Heart right ventricle (tissue), 16 donors: ENCODE data around the gene ARPP21. TPM values are rescaled to one million over a fixed set of nuclear protein-coding genes. Genes with fewer than 3 reads are reported as not detected.

ENCODE experiments used
- ATAC-seq, 8 donors: fragments of 200-7000 bp; cut with Tn5 transposase; one replicate each; pipeline ENCODE4 v1.9.1; 2020; ENCODE audit warnings: mild to moderate bottlenecking in 8 of 8, moderate library complexity in 8 of 8, moderate number of reproducible peaks in 1 of 8
- DNase-seq, 2 donors: peaks; one replicate each; pipeline ENCODE4 v3.0.0-alpha.2; 2020
- H3K27ac ChIP-seq, 10 donors: fragments of 200-600 bp; sonication (generic) in 2 of 10; one replicate each; pipeline versions ENCODE4 v1.5.0 to v1.8.0; 2020 to 2022; ENCODE audit warnings: mild to moderate bottlenecking in 3 of 10
- H3K27me3 ChIP-seq, 7 donors: fragments of 200-600 bp; one replicate each; pipeline ENCODE4 v1.8.0; 2021 to 2022; ENCODE audit warnings: mild to moderate bottlenecking in 2 of 7
- H3K36me3 ChIP-seq, 9 donors: fragments of 200-600 bp; sonication (generic) in 1 of 9; one replicate each; pipeline versions ENCODE4 v1.5.0 to v1.8.0; 2020 to 2022; ENCODE audit warnings: mild to moderate bottlenecking in 2 of 9
- H3K4me1 ChIP-seq, 9 donors: fragments of 200-600 bp; sonication (generic) in 1 of 9; one replicate each; pipeline versions ENCODE4 v1.5.0 to v1.8.0; 2020 to 2022; ENCODE audit warnings: mild to moderate bottlenecking in 4 of 9
- H3K4me3 ChIP-seq, 10 donors: fragments of 200-600 bp; sonication (generic) in 2 of 10; one replicate each; pipeline versions ENCODE4 v1.5.0 to v1.8.0; 2020 to 2022; ENCODE audit warnings: mild to moderate bottlenecking in 7 of 10, moderate library complexity in 2 of 10
- H3K9me3 ChIP-seq, 11 donors: fragments of 200-600 bp in 10 of 11; sonication (generic) in 2 of 11; one replicate each; pipeline versions ENCODE4 v1.5.0 to v1.8.0; 2013 to 2022; ENCODE audit warnings: mild to moderate bottlenecking in 2 of 11, control low read depth in 1 of 11, moderate library complexity in 1 of 11
- CTCF ChIP-seq, 9 donors: fragments of 200-600 bp; sonication (generic) in 2 of 9; IDR thresholded peaks; one replicate each; pipeline versions ENCODE4 v1.5.0 to v1.8.0; 2021 to 2022; ENCODE audit warnings: antibody characterized with exemption in 9 of 9, mild to moderate bottlenecking in 5 of 9, moderate library complexity in 1 of 9
- WGBS, 2 donors: extraction: QIAGEN DNeasy Blood & Tissue Kit; methylation state at CpG; one replicate each; pipeline ENCODE4 v1.1.7; 2013; ENCODE audit warnings: inconsistent platforms in 1 of 2; 5-methylcytosine and 5-hydroxymethylcytosine counted together
- intact Hi-C, 10 donors: fragments of 100-400 bp; cut with DNase I; formaldehyde crosslinking; loops; one replicate each; pipeline versions ENCODE4 v1.11.1 to v1.14.2; 2022
- polyA plus RNA-seq, 2 donors: library from polyadenylated mRNA; stranded (reverse); fragments of 200-250 nt; gene quantifications; one replicate each; pipeline ENCODE4 v1.2.3, GENCODE V29; 2013
- total RNA-seq, 10 donors: library from RNA; stranded (reverse); fragmentation: NEBNext Ultra II Directional in 3 of 10; extraction: Animal tissue kit (Norgen Biotek cat#: 25700) in 3 of 10; gene quantifications; one replicate each; pipeline versions ENCODE4 v1.2.1 to v1.2.4, GENCODE V29; 2021 to 2023
- donor health status: Arrhythmogenic right ventricular cardiomyopathy.
- donor health status: ischemic (EF 13 %, LVEDD 7.1; RV severe dilation, severe dysfunction).
- donor health status: healthy with polysubstance abuse.
- donor health status: DM: no; HTN: yes; CAD: no.
- donor health status: DM: no; HTN: no; CAD: no.
- donor health status: ischemic (EF 25% LVEDD 6.9; RV normal size, moderate dysfunction).
- donor health status: ischemic (EF 25% LVEDD 5.7; RV mildly dilated, moderate dysfunction).
- donor health status: healthy.
- donor health status: DM: yes; HTN: yes; CAD: no.
- donor health status: Ischemic cardiomyopathy.
- donor health status: ischemic (EF 35%, LVEDD 5.7; RV mildly dilated, moderate dysfunction).
- donor health status: nonischemic (EF 11% LVEDD 7.7; RV severe dilation, severe dysfunction).
- donor health status: DM: yes; HTN: yes; CAD: no.
- donor health status: PGD.
- donor health status: ischemic (EF 29% LVEDD 5.4; RV normal size, mild dysfunction).
- donor health status: nonischemic (EF 23%, LVEDD 6.1; RV moderate dilation, normal function).

The ARPP21 gene
- total and polyA plus RNA-seq, 12 donors: 0.06 TPM; not detected in 11

- DNase-seq (no peak), ATAC-seq (no peak)
- WGBS, 2 donors: 85 to 93% methylated on average over 3 of the region's 3 CpGs
- intact Hi-C loops: no loop called here
- H3K9me3 ChIP-seq: no peaks in the 10 kb centered on the region
- no peak overlapping the region for H3K4me3 ChIP-seq
- no peak overlapping the region for H3K27ac ChIP-seq
- no peaks in the 10 kb centered on the region for H3K36me3 ChIP-seq
- H3K27me3 ChIP-seq: peaks cover 0 to 3% (median 0%) of the 10 kb centered on the region in 7 donors
- no peak for TF ChIP-seq CTCF (IDR thresholded peaks at IDR 0.05)
- H3K4me1 ChIP-seq: no peaks in the 10 kb centered on the region
Observed at GRCh38 chr3:35751207-35751606, 111.9 kb downstream of the ARPP21 start.

GRCh38 chr3:35757991-35758757 lies 118.8 kb downstream of the ARPP21 start:
- no peak for ATAC-seq

GRCh38 chr3:35760146-35760545 lies 120.8 kb downstream of the ARPP21 start:
- Histone ChIP-seq H3K36me3 (no peaks in the 10 kb centered on the region), H3K9me3 (no peaks in the 10 kb centered on the region), H3K4me3 (no peak overlapping the region), H3K27me3 (peaks cover 0 to 25% (median 0%) of the 10 kb centered on the region in 7 donors), H3K27ac (no peak overlapping the region), H3K4me1 (no peaks in the 10 kb centered on the region)
- intact Hi-C loops: no loop called here
- TF ChIP-seq CTCF (IDR thresholded peaks at IDR 0.05): no peak
- no peak for ATAC-seq
- no peak for DNase-seq
- 33 to 43% methylated on average over 4 of the region's 4 CpGs for WGBS, 2 donors

More at GRCh38 chr3:35757991-35758757, 118.8 kb downstream of the ARPP21 start:
- DNase-seq: no peak
- Histone ChIP-seq H3K9me3 (no peaks in the 10 kb centered on the region), H3K4me3 (no peak overlapping the region), H3K4me1 (no peaks in the 10 kb centered on the region), H3K36me3 (no peaks in the 10 kb centered on the region), H3K27me3 (peaks cover 0 to 19% (median 0%) of the 10 kb centered on the region in 7 donors), H3K27ac (no peak overlapping the region)
- no peak for TF ChIP-seq CTCF (IDR thresholded peaks at IDR 0.05)
- intact Hi-C loops: no loop called here
- WGBS, 2 donors: 62 to 72% methylated on average over 3 of the region's 3 CpGs

GRCh38 chr3:35761311-35761710 lies 122.0 kb downstream of the ARPP21 start:
- Histone ChIP-seq H3K36me3 (no peaks in the 10 kb centered on the region), H3K4me1 (no peaks in the 10 kb centered on the region), H3K27ac (no peak overlapping the region), H3K9me3 (no peaks in the 10 kb centered on the region), H3K4me3 (no peak overlapping the region), H3K27me3 (peaks cover 0 to 24% (median 0%) of the 10 kb centered on the region in 7 donors)
- intact Hi-C loops: no loop called here
- TF ChIP-seq CTCF (IDR thresholded peaks at IDR 0.05): no peak
- DNase-seq (no peak), ATAC-seq (no peak)
- 92 to 96% methylated on average over 1 of the region's 1 CpG for WGBS, 2 donors
